PC-3 (cell line): ENCODE results near the gene TIAM2. TPM values are rescaled to one million over a fixed set of nuclear protein-coding genes. Genes with fewer than 3 reads are reported as not detected.

Experiments used
- ATAC-seq: fragments of 200-7000 bp; cut with Tn5 transposase; 2 replicates; pipeline ENCODE4 v1.9.1; 2020; ENCODE audit warnings: mild to moderate bottlenecking, moderate library complexity
- BruUV-seq: library from RNA; stranded (reverse); fragments of 400-500 nt; replicated peaks from 2 replicates; lab custom pipeline; 2021; lab: Mats Ljungman, UMichigan
- CTCF ChIA-PET: fragments of 300-600 bp; sonication (Branson Sonifier 250); formaldehyde crosslinking; loops from one replicate; lab custom pipeline; 2022; ENCODE audit warnings: antibody characterized with exemption; lab: Charles Lee
- POLR2A ChIA-PET: fragments of 300-600 bp; sonication (Branson Sonifier 250); formaldehyde crosslinking; loops from one replicate; lab custom pipeline; 2022; ENCODE audit warnings: antibody characterized with exemption; ENCODE audit not compliant: unreplicated experiment; lab: Charles Lee
- DNase-seq: peaks from one replicate; pipeline ENCODE4 v3.0.0-alpha.2; 2015
- H2AFZ ChIP-seq: fragments of 300-600 bp; sonication (generic); 2 replicates; pipeline ENCODE4 v1.6.0; 2016; ENCODE audit warnings: antibody characterized with exemption, low read length
- H3F3A ChIP-seq: fragments of 300-600 bp; sonication (generic); one replicate; pipeline ENCODE4 v1.6.0; 2017; ENCODE audit warnings: antibody characterized with exemption, low read length, control low read depth, mild to moderate bottlenecking; ENCODE audit not compliant: unreplicated experiment
- H3K27ac ChIP-seq: fragments of 300-600 bp; sonication (generic); 2 replicates; pipeline ENCODE4 v1.5.1; 2016; ENCODE audit warnings: mild to moderate bottlenecking, low read length
- H3K27me3 ChIP-seq: fragments of 300-600 bp; sonication (generic); 2 replicates; pipeline ENCODE4 v1.6.1; 2016; ENCODE audit warnings: low read length, mixed read lengths
- H3K36me3 ChIP-seq: fragments of 300-600 bp; sonication (generic); 2 replicates; pipeline ENCODE4 v1.6.1; 2016; ENCODE audit warnings: low read depth, mixed run types, low read length, mixed read lengths
- H3K4me1 ChIP-seq: fragments of 300-600 bp; sonication (generic); 2 replicates; pipeline ENCODE4 v1.5.1; 2016; ENCODE audit warnings: low read length; ENCODE audit not compliant: insufficient read depth
- H3K4me2 ChIP-seq: fragments of 300-600 bp; sonication (generic); 2 replicates; pipeline ENCODE4 v1.6.0; 2016; ENCODE audit warnings: low read length
- H3K4me3 ChIP-seq: fragments of 300-600 bp; sonication (generic); 2 replicates; pipeline ENCODE4 v1.5.1; 2016; ENCODE audit warnings: mild to moderate bottlenecking, low read length, mixed read lengths
- H3K79me2 ChIP-seq: fragments of 300-600 bp; sonication (generic); 2 replicates; pipeline ENCODE4 v1.6.1; 2017; ENCODE audit warnings: low read length, mixed read lengths
- H3K9ac ChIP-seq: fragments of 300-600 bp; sonication (generic); 2 replicates; pipeline ENCODE4 v1.6.0; 2016; ENCODE audit warnings: mild to moderate bottlenecking, low read length
- H3K9me2 ChIP-seq: fragments of 300-600 bp; sonication (generic); replicated peaks from 2 replicates; pipeline ENCODE4 v1.6.1; 2016; ENCODE audit warnings: mixed run types, low read length, mixed read lengths
- H3K9me3 ChIP-seq: fragments of 300-600 bp; sonication (generic); 2 replicates; pipeline ENCODE4 v1.6.1; 2016; ENCODE audit warnings: low read length, mixed read lengths
- H4K20me1 ChIP-seq: fragments of 300-600 bp; sonication (generic); 2 replicates; pipeline ENCODE4 v1.6.1; 2016; ENCODE audit warnings: low read length, mixed read lengths
- CTCF ChIP-seq: fragments of 300-600 bp; sonication (generic); conservative IDR thresholded peaks from 2 replicates; pipeline ENCODE4 v1.5.1; 2017; ENCODE audit warnings: antibody characterized with exemption, low read depth, mild to moderate bottlenecking, low read length
- EZH2 ChIP-seq: fragments of 300-600 bp; sonication (generic); IDR thresholded peaks from one replicate; pipeline ENCODE4 v1.6.1; 2017; ENCODE audit warnings: antibody characterized with exemption, mild to moderate bottlenecking, low read length; ENCODE audit not compliant: unreplicated experiment
- EZH2phosphoT487 ChIP-seq: fragments of 300-600 bp; sonication (generic); IDR thresholded peaks from 2 replicates; pipeline ENCODE4 v1.6.1; 2018; ENCODE audit warnings: mild to moderate bottlenecking, antibody characterized with exemption, low read length, borderline replicate concordance
- intact Hi-C: fragments of 100-400 bp; cut with micrococcal nuclease; formaldehyde crosslinking; loops from 2 replicates; pipeline ENCODE4 v1.9.0; 2023
- total RNA-seq: library from RNA; depleted of rRNA; stranded (reverse); fragments of >200 nt; gene quantifications from 2 replicates; pipeline ENCODE4 v1.2.3, GENCODE V29; 2014

The TIAM2 gene
- total RNA-seq, 1 experiment from 2014 or later, result 4.5 TPM

GRCh38 chr6:155141512-155141911 is 146.4 kb downstream of the TIAM2 start:
- H3K4me2 ChIP-seq, result no peak overlapping the region
- no peaks in the 10 kb centered on the region for H3K9me2 ChIP-seq
- no peak overlapping the region for H3K4me3 ChIP-seq
- no peak overlapping the region for H2AFZ ChIP-seq
- intact Hi-C loops, result no loop called here
- no peak for TF ChIP-seq CTCF
- TF ChIP-seq EZH2phosphoT487, result no peak
- TF ChIP-seq EZH2, result no peak
- no peak overlapping the region for H3K27ac ChIP-seq
- no peaks in the 10 kb centered on the region for H3K36me3 ChIP-seq
- H3K4me1 ChIP-seq, result no peaks in the 10 kb centered on the region
- no peaks in the 10 kb centered on the region for H3K79me2 ChIP-seq
- ATAC-seq (no peak), DNase-seq (no peak)
- POLR2A ChIA-PET, result no interaction called here
- BruUV-seq, result no TSS peak
- no peak overlapping the region for H3K9ac ChIP-seq
- H3K9me3 ChIP-seq, result no peaks in the 10 kb centered on the region
- CTCF ChIA-PET, result no interaction called here
- H3F3A ChIP-seq, result no peaks in the 10 kb centered on the region
- no peaks in the 10 kb centered on the region for H3K27me3 ChIP-seq
- no peaks in the 10 kb centered on the region for H4K20me1 ChIP-seq

- Histone ChIP-seq H4K20me1 (no peaks in the 10 kb centered on the region), H3K79me2 (no peaks in the 10 kb centered on the region), H3K27ac (no peak overlapping the region), H2AFZ (no peak overlapping the region), H3K4me2 (no peak overlapping the region), H3K27me3 (no peaks in the 10 kb centered on the region), H3K9me3 (no peaks in the 10 kb centered on the region), H3F3A (no peaks in the 10 kb centered on the region), H3K9me2 (no peaks in the 10 kb centered on the region), H3K4me3 (no peak overlapping the region), H3K4me1 (no peaks in the 10 kb centered on the region), H3K9ac (no peak overlapping the region), H3K36me3 (no peaks in the 10 kb centered on the region)
- POLR2A ChIA-PET, result no interaction called here
- no peak for ATAC-seq
- intact Hi-C loops, result no loop called here
- CTCF ChIA-PET, result no interaction called here
- DNase-seq, result no peak
- no TSS peak for BruUV-seq
- TF ChIP-seq CTCF, result no peak
- TF ChIP-seq EZH2, result no peak
- no peak for TF ChIP-seq EZH2phosphoT487
Observed at GRCh38 chr6:155142168-155143028, 147.3 kb downstream of the TIAM2 start.

GRCh38 chr6:155143029-155143577 is 148.0 kb downstream of the TIAM2 start:
- Histone ChIP-seq H3F3A (no peaks in the 10 kb centered on the region), H3K9me3 (no peaks in the 10 kb centered on the region), H3K27ac (no peak overlapping the region), H3K9me2 (no peaks in the 10 kb centered on the region), H3K4me2 (no peak overlapping the region), H3K79me2 (no peaks in the 10 kb centered on the region), H3K4me1 (peaks cover 5% of the 10 kb centered on the region), H4K20me1 (no peaks in the 10 kb centered on the region), H3K4me3 (no peak overlapping the region), H3K36me3 (no peaks in the 10 kb centered on the region), H3K27me3 (no peaks in the 10 kb centered on the region), H3K9ac (no peak overlapping the region), H2AFZ (no peak overlapping the region)
- DNase-seq (no peak), ATAC-seq (no peak)
- ChIA-PET POLR2A (no interaction called here), CTCF (no interaction called here)
- TF ChIP-seq CTCF (no peak), EZH2 (no peak), EZH2phosphoT487 (no peak)
- intact Hi-C loops, result no loop called here
- no TSS peak for BruUV-seq
